HG03108 (cell line): Measurements from ENCODE around the gene ATF4.

Experiments used
- ATAC-seq: cut with Tn5 transposase; IDR thresholded peaks from one replicate; pipeline ENCODE4 v1.9.1; 2021; ENCODE audit warnings: moderate library complexity; ENCODE audit not compliant: unreplicated experiment

ATF4 gene

DNA sequence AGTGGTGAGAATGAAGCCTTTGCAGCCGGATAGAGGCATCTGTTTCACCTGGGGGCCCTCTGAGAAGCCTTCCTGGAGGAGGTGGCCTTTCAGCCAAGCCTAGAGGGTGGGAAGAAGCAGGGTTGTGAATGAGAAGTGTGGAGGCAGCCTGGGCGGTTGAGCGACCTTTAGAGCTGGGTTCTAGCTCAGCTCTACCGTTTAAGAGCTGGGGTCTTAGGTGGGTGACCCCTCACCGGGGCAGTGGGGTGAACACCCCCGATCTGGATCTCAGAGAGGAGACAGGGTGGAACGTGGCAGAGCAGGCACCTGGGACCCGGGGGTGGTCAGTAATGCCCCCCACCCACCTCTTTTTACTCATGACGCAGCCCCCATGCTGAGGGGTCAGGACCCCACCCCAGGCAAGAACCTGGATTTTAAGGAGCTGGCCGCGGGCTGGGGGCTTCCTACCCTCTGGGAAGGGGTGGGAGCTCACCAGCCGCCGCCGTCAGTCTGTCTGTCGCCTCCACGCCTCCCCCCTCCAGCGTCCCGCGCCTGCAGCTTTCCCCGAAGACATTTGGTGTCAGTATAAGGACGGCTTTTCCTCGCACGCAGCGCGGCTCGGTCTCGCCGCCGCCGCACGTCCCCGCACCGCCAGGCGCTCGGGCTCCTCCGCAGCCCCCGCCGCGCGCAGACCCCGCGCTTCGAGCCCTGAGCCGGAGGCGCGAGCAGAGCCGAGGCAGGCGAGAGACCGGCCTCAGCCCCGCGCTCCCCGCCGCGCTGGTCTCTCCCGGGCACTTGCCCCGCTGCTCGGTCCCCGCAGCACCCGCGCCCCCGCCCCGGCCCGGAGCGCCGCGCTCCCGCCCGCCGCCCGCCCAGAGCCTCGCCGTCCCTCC is 36.8 kb downstream of the ATF4 start:
- ATAC-seq, result no peak

DNA sequence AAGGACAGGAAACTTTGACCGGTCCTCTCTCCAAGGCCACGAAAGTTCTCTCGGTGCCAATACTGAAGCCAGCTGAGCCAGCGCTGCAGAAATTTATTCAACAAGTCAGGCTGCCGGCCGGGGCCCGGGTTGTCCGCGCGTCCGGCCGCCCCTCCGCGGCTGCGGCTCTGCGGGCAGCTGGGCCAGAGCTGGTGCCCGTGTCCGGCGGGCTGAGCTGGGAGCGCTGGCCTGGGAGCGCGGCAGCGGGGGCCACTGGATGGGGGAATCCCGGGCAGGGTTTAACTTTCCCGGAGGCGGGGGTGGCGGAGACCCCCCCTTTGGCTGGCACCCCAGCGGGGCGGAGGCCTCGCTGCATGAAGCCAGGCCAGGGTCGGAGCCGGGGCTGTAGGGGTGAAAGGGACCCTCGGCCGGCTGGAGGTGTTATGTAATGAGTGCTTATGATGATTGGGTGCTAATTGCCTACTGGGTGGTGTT is 37.9 kb downstream of the ATF4 start:
- ATAC-seq, result no peak

DNA sequence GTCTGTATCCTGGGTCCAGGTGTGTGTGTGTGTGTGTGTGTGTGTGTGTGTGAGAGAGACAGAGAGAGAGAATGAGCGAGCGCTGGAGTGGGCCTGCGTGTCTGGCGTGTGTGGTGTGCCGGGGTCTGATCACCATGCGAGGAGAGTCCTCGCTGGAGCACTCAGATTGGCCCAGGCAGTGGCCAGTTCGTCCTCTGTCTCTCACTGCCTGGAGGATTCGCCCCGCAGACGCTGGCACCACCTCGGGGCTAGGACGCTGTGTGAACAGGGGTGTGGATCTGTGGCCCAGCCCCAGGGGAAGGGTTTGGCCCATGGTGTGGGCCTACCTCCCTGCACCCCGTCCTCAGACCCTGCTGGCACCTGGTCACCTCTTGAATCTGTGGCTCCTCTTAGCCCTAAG is 38.6 kb downstream of the ATF4 start:
- no peak for ATAC-seq

DNA sequence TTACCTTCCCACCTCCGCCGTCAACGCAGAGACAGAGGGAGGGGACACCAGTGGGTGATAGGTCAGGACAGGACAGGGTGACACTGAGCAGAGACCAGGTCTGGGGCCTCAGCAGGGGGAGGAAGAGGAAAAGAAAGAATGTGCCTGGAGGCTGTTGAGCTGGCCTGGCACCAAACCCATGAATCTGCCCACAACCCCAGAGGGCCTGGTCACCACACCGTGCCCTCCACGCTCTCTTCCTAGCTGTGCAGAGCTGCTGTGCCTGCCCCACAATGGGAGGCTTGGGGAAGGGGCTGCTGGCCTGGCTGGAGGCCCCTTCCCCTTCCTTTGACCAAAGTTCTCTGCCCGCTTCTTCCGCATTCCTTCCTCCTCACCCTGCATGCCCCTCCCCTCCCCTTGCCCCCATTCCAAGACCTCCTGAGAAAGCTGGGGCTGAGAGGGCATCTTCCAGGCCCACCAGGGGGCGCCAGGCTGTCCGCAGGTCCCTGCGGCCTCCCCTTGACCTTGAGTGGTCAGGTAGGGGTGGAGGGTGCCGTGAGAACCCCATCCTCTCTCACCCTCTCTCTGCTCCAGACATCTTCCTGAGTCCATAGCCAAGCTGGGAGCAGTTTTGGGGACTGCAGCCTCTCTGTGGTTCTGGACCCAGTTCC is 39.2 kb downstream of the ATF4 start:
- ATAC-seq, result no peak

DNA sequence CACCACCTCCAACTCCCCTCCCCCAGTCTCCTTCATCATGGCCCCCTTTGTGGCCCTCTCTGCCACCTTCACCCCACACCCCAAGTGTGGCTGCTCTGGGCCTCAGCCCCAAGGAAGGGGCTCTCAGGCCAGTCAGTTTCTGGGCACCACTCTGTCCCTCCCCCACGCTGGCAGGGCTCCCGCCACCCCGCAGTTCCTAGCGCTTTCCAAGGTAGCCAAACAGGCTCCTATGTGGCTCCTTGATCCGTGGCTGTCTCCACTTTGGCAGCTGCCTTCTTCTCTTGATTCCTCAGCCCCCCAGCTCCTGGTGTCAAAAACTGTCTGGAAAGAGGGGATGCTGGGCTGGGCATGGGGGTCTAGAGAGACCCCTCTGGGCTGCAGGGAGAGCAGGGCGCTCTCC is 39.8 kb downstream of the ATF4 start:
- no peak for ATAC-seq

DNA sequence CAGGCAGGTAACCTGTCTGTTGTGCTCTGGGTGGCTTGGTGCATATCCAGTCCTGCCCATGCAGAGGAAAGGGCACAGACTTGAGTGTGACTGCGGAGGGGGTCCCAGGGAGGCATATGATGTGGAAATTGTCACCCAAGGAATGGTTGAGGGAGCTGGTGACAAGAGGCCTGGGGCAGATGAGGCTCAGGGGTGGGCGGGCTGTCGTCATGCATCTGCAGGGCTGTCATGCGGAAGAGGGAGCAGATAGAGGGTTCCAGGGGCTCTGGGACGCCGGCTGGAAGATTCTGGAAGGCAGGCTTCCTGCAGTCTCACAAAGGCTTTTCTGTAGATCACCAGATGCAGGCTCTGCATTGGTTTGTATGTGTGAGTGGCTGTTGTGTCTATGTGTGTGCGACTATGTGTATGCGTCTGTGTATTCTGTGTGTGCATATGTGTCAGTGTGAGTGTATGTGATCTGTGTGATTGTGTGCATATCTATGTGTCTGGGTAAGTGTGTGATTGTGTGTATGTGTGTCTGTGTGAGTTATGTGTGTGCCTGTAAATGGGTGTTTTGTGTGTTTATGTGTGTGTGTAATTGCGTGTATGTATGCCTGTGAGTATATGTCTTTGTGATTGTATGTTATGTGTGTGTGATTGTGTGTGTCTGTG is 42.6 kb downstream of the ATF4 start:
- ATAC-seq, result no peak

DNA sequence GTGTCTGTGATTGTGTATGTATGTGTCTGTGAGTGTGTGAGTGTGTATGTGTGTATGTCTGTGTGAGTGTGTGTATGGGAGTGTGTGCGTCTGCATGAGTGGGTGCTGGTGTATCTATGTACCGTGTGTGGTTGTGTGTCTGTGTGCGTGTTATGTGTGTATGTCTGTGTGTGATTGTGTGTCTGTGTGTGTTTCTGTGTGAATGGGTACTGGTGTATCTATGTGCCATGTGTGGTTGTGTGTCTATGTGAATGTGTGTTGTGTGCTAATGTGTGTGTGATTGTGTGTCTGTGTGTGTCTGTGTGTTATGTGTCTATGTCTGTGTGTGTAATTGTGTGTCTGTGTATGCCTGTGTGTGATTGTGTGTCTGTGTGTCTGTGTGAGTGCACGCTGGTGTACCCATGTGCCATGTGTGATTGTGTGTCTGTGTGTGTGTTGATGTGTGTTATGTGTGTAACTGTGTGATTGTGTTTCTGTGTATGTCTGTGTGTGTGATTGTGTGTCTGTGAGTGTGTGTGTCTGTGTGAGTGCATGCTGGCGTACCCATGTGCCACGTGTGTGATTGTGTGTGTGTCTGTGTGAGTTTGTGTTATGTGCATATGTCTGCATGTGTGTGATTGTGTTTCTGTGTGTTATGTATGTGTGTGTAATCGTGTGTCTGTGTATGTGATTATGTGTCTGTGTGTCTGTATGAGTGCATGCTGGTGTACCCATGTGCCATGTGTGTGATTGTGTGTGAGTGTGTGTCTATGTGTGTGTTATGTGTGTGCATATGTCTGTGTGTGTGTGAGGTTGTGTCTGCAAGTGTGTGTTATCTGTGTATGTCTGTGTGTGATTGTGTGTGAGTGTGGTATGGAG is 43.4 kb downstream of the ATF4 start:
- no peak for ATAC-seq

DNA sequence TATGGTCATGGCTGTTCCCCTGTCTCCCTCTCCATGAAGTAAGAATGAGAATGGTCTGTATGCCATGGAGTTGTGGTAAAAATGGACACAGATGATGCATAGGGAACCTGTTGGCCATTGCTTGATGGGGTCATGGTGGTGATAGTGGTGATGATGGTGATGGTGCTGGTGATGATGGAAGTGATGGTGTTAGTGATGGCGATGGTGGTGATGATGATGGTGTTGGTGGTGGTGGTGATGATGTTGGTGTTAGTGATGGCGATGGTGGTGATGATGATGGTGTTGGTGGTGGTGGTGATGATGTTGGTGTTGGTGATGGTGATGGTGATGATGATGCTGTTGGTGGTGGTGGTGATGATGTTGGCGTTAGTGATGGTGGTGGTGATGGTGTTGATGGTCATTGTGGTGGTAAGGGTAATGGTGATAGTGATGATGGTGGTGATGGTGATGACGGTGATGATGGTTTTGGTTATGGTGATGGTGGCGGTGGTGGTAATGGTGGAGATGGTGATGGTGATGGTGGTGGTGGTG is 45.1 kb downstream of the ATF4 start:
- ATAC-seq, result no peak

DNA sequence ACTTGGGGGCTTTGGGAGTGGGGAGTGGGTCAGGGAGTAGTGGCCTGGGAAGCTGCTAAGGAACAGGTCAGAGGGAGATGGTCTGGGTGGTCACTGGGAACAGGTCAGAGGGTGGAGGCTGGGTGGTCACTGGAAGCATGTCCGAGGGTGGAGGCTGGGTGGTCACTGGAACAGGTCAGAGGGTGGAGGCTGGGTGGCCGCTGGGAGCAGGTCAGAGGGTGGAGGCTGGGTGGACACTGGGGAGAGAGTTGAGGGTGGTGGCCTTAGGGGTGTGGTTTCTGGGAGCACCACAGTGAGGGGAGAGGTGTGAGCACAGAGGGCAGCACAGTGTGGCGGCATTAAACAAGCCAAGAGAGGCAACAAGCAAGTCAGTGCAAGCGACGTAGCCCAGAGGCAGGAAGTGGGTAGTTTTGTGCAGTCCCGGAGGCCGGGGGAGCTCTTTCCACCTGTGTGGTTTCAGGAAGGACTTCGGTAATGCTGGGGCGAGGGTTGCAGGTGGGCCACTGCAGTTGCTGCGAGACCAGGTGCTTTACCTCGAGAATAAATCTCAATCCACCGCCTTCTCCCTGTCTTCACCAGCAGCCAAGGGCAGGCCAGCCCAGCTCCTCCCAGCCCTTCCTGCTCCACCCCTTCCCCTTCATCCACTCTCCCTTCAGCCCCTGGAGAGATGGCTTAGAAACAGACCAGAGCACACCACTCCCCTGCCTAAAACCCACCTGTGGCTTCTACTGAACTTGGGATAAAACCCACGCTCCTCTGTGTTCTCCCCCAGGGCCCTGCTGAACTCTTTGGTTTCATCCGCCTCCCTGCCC is 47.0 kb downstream of the ATF4 start:
- no peak for ATAC-seq

DNA sequence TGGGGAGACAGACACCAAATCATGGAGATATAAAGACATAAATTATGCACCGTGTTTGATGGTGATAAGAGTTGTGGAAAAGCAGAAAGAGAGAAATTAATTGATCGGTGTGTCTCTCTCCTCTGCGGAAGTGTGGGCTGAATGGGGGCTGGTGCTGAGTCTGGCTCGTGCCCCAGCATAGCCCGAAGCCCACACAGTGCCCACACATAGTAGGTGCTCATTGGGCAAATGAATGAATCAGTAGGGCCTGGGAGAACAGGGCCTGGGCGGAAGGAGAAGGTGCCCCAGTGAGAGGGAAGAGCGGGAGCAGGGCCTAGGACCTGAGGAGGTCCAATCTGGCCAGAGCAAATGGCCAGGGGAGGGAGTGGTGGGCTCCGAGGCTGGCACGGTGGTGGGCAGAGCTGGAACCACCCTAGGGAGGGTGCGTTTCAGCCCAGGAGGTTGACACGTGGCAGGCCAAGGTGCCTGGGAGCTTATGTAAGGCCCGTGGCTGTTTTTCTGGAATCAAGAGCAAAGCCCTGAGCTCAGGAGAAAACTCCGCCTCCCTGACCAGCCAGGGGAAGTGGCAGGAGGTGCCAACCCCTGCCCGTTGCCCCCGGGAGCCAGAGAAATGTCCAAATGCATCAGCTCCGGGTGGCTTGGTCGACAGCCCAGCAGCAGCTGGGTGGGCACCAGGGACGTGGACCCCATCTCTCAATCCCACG is 48.1 kb downstream of the ATF4 start:
- ATAC-seq, result no peak

DNA sequence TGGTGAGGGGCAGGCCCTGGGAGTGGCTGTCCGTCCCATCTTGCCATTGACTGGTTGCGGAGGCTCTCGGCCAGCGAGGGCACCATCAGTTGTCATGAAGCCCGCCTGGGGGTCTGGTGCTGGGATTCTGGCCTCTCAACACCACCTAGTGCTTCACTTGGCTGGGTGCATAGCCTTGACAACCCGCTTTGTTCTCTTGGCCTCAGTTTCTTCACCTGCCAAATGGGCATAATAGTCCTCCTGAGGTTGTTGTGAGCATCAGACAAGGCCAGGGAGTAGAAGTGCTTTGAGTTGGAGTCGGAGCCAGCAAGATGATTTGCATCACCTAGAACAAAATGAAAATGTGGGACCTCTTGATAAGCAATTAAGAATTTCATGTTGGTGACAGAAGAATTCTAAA is 48.7 kb downstream of the ATF4 start:
- ATAC-seq, result no peak

DNA sequence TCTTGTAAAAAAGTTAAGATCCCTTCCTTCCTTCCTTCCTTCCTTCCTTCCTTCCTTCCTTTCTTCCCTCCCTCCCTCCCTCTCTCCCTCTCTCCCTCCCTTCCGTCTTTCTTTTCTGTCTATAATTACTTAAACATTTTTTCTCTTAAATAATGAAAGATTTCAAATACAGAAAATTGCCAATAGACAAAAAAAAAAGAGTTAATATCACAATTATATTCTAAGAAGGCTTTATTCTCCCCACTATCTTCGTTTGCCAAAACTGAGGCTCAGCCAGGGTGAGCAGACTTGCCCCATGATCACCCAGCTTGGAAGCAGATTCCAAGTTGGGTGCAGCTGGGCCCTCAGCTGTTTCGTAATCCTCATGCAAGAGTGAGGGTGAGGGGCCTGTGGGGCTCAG is 49.9 kb downstream of the ATF4 start:
- no peak for ATAC-seq

DNA sequence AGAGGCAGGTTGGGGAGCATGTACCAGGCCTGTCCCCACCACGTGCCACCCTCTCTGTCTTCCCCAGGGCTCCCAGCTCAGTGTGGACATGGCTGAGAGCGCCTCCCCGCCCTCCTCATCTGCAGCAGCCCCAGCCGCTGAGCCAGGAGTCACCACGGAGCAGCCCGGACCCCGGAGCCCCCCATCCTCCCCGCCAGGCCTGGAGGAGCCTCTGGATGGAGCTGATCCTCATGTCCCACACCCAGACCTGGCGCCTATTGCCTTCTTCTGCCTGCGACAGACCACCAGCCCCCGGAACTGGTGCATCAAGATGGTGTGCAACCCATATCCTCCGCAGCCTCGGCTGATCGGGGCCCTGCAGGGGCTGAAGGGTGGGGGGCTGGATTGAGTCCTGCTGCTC is 50.3 kb downstream of the ATF4 start, which contains the start of gene CACNA1I:
CACNA1I (plus strand) TSS at position 89 of the 400 bp plus-strand sequence; CDS start at position 89, 0 bp downstream.
- ATAC-seq, result no peak

DNA sequence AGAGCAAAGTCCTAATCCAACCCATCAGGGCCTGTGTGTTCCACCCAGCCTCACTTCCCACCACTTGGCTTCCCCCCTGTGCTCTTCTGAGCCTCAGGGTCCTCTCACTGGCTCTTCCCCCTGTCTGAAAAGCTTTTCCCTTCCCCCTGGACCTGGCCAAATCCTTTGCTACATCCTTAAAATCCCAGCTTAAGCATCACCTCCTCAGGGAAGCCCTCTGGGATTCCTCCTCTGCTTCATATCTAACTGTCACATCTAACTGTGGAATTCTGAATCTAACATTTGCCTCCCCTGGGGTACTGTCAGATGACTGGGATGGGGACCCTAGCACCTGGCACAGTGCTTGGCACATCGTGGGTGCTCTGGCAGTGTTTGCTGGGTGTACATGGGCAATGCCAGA is 51.2 kb downstream of the ATF4 start:
- ATAC-seq, result no peak
